GM18861 (cell line): ENCODE results near the gene DCDC2.
A peak's percentile ranks its signal among the peaks of the same experiment; 100 is the strongest.
"Not testable (repeated sequence)": the region's sequence is repeated elsewhere in the genome, so short reads cannot be mapped to it uniquely, and the experiment has no call there.

Experiments
- ATAC-seq: cut with Tn5 transposase; IDR thresholded peaks from one replicate; pipeline ENCODE4 v1.9.1; 2021; ENCODE audit not compliant: unreplicated experiment

The DCDC2 gene

GRCh38 chr6:24381476-24382219, 23.8 kb upstream of the DCDC2 start:
- no peak for ATAC-seq

- peak; percentile 49 for ATAC-seq
These were observed 20.7 kb upstream of the DCDC2 start for GRCh38 chr6:24378473-24379097.

GRCh38 chr6:24376871-24377270, 19.0 kb upstream of the DCDC2 start:
- ATAC-seq: no peak

- ATAC-seq: no peak
These were observed 16.8 kb upstream of the DCDC2 start for GRCh38 chr6:24374612-24375011.

- ATAC-seq: not testable (repeated sequence)
These were observed 7.3 kb upstream of the DCDC2 start for GRCh38 chr6:24365103-24365633.

GRCh38 chr6:24362363-24362762, 4.5 kb upstream of the DCDC2 start:
- ATAC-seq: not testable (repeated sequence)

- ATAC-seq: peak; percentile 82
These were observed 2.0 kb upstream of the DCDC2 start for GRCh38 chr6:24359640-24360454.

- no peak for ATAC-seq
These were observed 461 bp upstream of the DCDC2 start for GRCh38 chr6:24358219-24358821.

- no peak for ATAC-seq
These were observed 1.4 kb downstream of the DCDC2 start for GRCh38 chr6:24356310-24356973.

GRCh38 chr6:24355393-24355792, 2.5 kb downstream of the DCDC2 start:
- ATAC-seq: no peak

- no peak for ATAC-seq
These were observed 4.0 kb downstream of the DCDC2 start for GRCh38 chr6:24353861-24354260.

GRCh38 chr6:24352434-24352833, 5.4 kb downstream of the DCDC2 start:
- ATAC-seq: no peak

GRCh38 chr6:24344976-24345375, 12.9 kb downstream of the DCDC2 start:
- ATAC-seq: no peak

- no peak for ATAC-seq
These were observed 16.6 kb downstream of the DCDC2 start for GRCh38 chr6:24340998-24341938.

GRCh38 chr6:24339932-24340331, 17.9 kb downstream of the DCDC2 start:
- ATAC-seq: no peak

- ATAC-seq: no peak
These were observed 23.6 kb downstream of the DCDC2 start for GRCh38 chr6:24334285-24334684.

- no peak for ATAC-seq
These were observed 25.5 kb downstream of the DCDC2 start for GRCh38 chr6:24332317-24332716.

GRCh38 chr6:24330137-24330732, 27.6 kb downstream of the DCDC2 start:
- ATAC-seq: no peak

- ATAC-seq: no peak
These were observed 28.4 kb downstream of the DCDC2 start for GRCh38 chr6:24329451-24329850.
